HEK293T (cell line): ENCODE data around the gene FEV.

ENCODE experiments used
- ARNT ChIP-seq: fragments of 450-650 bp; IDR thresholded peaks from 2 replicates; pipeline ENCODE4 v1.6.1; 2017; ENCODE audit warnings: mild to moderate bottlenecking
- BHLHE40 ChIP-seq: fragments of 450-650 bp; IDR thresholded peaks from 2 replicates; pipeline ENCODE4 v1.6.1; 2016; ENCODE audit warnings: mild to moderate bottlenecking, moderate library complexity, borderline replicate concordance
- CTBP1 ChIP-seq: fragments of 450-650 bp; IDR thresholded peaks from 2 replicates; pipeline ENCODE4 v1.6.1; 2016; ENCODE audit warnings: borderline replicate concordance
- ELF4 ChIP-seq: fragments of 450-650 bp; IDR thresholded peaks from 2 replicates; pipeline ENCODE4 v1.6.1; 2017; ENCODE audit warnings: antibody characterized with exemption
- FOXA1 ChIP-seq: fragments of 450-650 bp; IDR thresholded peaks from 2 replicates; pipeline ENCODE4 v1.6.1; 2016; ENCODE audit warnings: mild to moderate bottlenecking
- FOXK2 ChIP-seq: fragments of 450-650 bp; IDR thresholded peaks from 2 replicates; pipeline ENCODE4 v1.6.1; 2016; ENCODE audit warnings: mild to moderate bottlenecking
- FOXM1 ChIP-seq: fragments of 450-650 bp; IDR thresholded peaks from 2 replicates; pipeline ENCODE4 v1.6.1; 2017; ENCODE audit warnings: mild to moderate bottlenecking, borderline replicate concordance
- HDGF ChIP-seq: fragments of 450-650 bp; IDR thresholded peaks from 2 replicates; pipeline ENCODE4 v1.6.1; 2017; ENCODE audit warnings: antibody characterized with exemption, borderline replicate concordance
- L3MBTL2 ChIP-seq: fragments of 450-650 bp; conservative IDR thresholded peaks from 2 replicates; pipeline ENCODE4 v1.6.1; 2016; ENCODE audit warnings: mild to moderate bottlenecking
- LEF1 ChIP-seq: fragments of 450-650 bp; IDR thresholded peaks from 2 replicates; pipeline ENCODE4 v1.6.1; 2017; ENCODE audit warnings: mild to moderate bottlenecking, borderline replicate concordance
- NFRKB ChIP-seq: fragments of 450-650 bp; IDR thresholded peaks from 2 replicates; pipeline ENCODE4 v1.6.1; 2016; ENCODE audit warnings: mild to moderate bottlenecking, moderate library complexity
- SP1 ChIP-seq: fragments of 450-650 bp; IDR thresholded peaks from 2 replicates; pipeline ENCODE4 v1.6.1; 2017
- TARDBP ChIP-seq: fragments of 450-650 bp; IDR thresholded peaks from 2 replicates; pipeline ENCODE4 v1.6.1; 2016

DNA sequence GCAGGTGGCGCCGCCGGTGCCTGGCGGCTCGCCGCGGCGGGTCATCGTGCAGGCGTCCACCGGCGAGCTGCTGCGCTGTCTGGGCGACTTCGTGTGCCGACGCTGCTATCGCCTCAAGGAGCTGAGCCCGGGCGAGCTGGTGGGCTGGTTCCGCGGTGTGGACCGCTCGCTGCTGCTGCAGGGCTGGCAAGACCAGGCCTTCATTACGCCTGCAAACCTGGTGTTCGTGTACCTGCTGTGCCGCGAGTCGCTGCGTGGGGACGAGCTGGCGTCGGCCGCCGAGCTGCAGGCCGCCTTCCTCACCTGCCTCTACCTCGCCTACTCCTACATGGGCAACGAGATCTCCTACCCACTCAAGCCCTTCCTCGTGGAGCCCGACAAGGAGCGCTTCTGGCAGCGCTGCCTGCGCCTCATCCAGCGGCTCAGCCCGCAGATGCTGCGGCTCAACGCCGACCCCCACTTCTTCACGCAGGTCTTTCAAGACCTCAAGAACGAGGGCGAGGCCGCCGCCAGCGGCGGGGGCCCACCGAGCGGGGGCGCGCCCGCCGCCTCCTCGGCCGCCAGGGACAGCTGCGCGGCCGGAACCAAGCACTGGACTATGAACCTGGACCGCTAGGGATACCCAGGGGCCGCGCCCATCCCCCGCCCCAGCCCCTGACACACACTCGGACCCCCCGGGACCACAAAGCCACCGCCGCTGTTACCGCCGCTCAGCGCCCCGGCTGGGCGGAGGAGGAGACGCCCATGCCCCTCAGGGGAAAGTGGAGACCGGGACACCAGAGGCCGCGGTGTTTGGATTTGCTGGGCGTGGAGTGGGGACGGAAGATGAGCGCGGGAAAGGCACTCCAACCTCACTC is 24.4 kb downstream of the FEV start:
- no peak for TF ChIP-seq CTBP1
- no peak for TF ChIP-seq FOXA1
- TF ChIP-seq FOXM1, result no peak
- no peak for TF ChIP-seq SP1
- no peak for TF ChIP-seq ARNT
- no peak for TF ChIP-seq LEF1
- TF ChIP-seq FOXK2, result no peak
- no peak for TF ChIP-seq NFRKB
- no peak for TF ChIP-seq ELF4
- TF ChIP-seq BHLHE40, result no peak
- no peak for TF ChIP-seq L3MBTL2
- TF ChIP-seq TARDBP, result no peak
- no peak for TF ChIP-seq HDGF
